NCI-H1436 (cell line): Measurements from ENCODE around the gene SPACA1.

Experiments
- DNase-seq: peaks from one replicate; lab custom pipeline; 2025; lab: John Stamatoyannopoulos, UW

Gene SPACA1

DNA sequence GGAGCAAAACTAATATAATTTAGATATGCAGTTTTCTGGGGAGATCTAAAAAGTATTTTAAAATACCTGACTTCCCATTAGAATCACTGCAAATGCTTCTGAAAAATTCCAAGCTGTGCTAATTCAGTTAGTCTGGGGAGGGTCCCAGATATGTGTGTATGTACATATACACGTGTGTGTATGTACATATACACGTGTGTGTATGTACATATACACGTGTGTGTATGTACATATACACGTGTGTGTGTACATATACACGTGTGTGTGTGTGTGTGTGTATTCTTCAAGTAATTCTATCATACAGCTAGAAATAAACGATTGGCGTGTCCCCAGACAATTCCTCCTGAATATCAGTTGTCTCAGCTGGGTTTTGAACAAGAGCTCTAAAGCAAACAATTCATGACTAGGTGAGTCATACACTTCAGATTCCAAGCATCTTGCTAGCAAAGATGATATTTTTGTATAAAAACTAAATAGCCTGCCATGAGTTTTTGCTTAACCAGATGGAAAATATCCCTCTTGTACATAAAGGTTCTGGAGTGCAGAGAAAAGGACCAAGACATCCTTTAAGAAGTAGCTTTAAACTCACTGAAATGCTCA is 58.2 kb downstream of the SPACA1 start:
- DNase-seq = no peak

DNA sequence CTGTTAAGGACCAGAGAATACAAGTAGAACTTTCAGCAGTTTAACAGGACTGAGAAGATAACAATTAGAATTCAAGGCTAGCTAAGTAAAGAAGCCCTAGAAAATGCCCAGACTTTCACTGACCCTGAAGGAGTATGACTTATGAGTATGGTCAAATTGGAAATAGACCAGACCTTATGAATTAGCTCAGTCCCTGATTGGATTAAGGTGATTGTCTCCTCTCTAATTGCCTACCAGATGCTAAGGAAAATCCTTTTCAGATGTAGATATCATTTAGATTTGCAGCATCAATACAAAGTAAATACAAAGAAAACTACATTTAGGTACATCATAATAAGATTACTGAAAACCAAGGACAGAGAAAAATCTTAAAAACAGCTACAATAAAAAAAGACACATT is 59.6 kb downstream of the SPACA1 start:
- DNase-seq = no peak

DNA sequence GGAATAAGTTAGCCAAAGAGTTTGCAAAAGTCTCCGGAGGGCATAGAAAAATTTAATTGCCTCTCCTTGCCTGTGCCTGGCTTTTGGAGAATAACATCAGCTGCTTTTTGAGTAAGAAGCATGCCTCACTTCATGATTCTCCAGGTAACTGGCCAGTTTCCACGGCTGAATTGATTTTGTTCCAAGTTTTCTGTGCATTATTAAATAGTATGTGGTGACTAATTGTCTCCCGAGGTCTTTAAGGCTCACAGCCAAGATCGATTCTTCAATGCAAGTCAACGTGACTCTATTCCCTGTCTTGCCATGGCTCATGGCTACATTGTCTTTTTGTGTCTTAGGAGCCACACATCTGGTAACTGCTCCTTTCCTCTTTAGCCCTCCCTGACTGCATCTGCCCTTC is 64.3 kb downstream of the SPACA1 start:
- no peak for DNase-seq

DNA sequence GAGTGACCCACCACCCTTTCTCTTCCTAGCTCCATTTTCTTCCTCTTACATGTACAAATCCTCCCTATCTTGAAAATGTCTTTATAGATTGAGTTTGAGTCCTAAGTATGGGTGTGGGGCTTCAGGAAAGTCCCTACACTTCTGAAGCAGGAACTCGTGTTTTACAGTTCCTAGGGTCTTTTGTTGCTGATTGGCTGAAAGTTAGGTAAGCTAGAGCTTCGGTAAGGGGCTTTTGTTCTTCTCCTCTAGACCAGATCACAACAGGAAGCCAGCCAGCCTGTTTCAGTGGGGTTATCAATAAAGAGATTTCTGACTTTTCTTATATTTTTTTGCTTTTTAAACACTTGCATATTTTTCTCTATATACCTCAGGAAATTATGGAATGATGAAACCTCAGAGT is 67.2 kb downstream of the SPACA1 start:
- DNase-seq = no peak

DNA sequence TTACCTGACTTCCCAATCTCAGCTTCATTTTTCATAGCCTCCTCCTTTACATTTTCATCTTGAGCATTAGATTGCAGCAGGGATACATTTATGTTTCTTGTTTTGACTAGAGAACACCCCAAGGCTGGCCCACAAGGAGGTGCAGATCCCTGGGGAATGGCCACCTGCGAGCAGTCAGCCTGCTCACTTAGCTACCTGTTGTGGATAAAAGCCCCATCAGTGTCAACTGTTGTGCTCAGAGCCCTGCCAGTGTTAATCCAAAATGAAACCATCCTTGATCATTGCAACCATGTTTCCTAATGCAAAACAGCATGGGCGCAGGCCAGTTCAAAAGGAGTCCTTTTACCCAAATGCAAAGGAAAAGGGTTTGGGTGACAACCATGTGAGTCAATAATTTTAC is 67.7 kb downstream of the SPACA1 start:
- DNase-seq = no peak

DNA sequence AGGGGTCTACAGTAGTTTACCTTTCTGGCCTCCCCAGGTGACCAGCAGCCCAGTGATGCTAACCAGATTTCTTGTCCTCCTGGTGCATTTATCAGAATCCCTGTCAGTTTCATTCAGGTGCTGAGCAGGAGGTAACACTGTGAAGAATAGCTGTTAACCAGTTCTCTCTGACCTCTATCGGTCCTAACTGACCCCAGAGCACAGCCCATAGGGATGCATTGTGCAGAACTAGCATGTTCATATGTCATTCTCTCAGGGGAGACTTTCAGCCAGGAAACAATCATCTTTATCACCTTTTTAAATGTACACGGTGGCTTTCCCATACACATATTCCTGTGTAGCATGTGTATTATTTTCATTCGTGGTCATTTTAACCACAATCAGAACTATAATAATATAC is 68.6 kb downstream of the SPACA1 start:
- DNase-seq = no peak
